Activated effector memory CD4-positive, alpha-beta T cell treated with Interleukin-2 at 50 U/mL for 16 hours (primary cell): ENCODE results near the gene UST.
"Not testable (repeated sequence)": the region's sequence is repeated elsewhere in the genome, so short reads cannot be mapped to it uniquely, and the experiment has no call there.

Experiments
- DNase-seq: peaks from one replicate; pipeline ENCODE4 v3.0.0-alpha.2; 2020

Gene UST

GRCh38 chr6:148983966-148984365, 237.1 kb downstream of the UST start:
- no peak for DNase-seq

- no peak for DNase-seq
Measured at GRCh38 chr6:148984531-148985056, 237.8 kb downstream of the UST start.

GRCh38 chr6:148985499-148985898, 238.7 kb downstream of the UST start:
- no peak for DNase-seq

- no peak for DNase-seq
Measured at GRCh38 chr6:148986608-148987007, 239.8 kb downstream of the UST start.

- DNase-seq: no peak
Measured at GRCh38 chr6:148987982-148988381, 241.2 kb downstream of the UST start.

- DNase-seq: no peak
Measured at GRCh38 chr6:148989585-148989984, 242.8 kb downstream of the UST start.

GRCh38 chr6:148990403-148990802, 243.6 kb downstream of the UST start:
- no peak for DNase-seq

- no peak for DNase-seq
Measured at GRCh38 chr6:148996815-148997214, 250.0 kb downstream of the UST start.

- DNase-seq: no peak
Measured at GRCh38 chr6:148997865-148998264, 251.0 kb downstream of the UST start.

- no peak for DNase-seq
Measured at GRCh38 chr6:148998704-148999103, 251.9 kb downstream of the UST start.

GRCh38 chr6:148999501-148999900, 252.7 kb downstream of the UST start:
- no peak for DNase-seq

- no peak for DNase-seq
Measured at GRCh38 chr6:148999929-149000468, 253.2 kb downstream of the UST start.

- no peak for DNase-seq
Measured at GRCh38 chr6:149001422-149001821, 254.6 kb downstream of the UST start.

GRCh38 chr6:149003560-149003959, 256.7 kb downstream of the UST start:
- no peak for DNase-seq

- no peak for DNase-seq
Measured at GRCh38 chr6:149004664-149005063, 257.8 kb downstream of the UST start.

- not testable (repeated sequence) for DNase-seq
Measured at GRCh38 chr6:149006236-149006635, 259.4 kb downstream of the UST start.

GRCh38 chr6:149006671-149007070, 259.8 kb downstream of the UST start:
- no peak for DNase-seq

- DNase-seq: no peak
Measured at GRCh38 chr6:149007846-149008245, 261.0 kb downstream of the UST start.

- DNase-seq: no peak
Measured at GRCh38 chr6:149008741-149009140, 261.9 kb downstream of the UST start.

- DNase-seq: no peak
Measured at GRCh38 chr6:149012040-149012545, 265.3 kb downstream of the UST start.

- DNase-seq: no peak
Measured at GRCh38 chr6:149013586-149014344, 266.9 kb downstream of the UST start.

GRCh38 chr6:149014631-149015534, 268.1 kb downstream of the UST start:
- DNase-seq: no peak
